ENCODE data around the gene EFNB3.

Gene EFNB3

GRCh38 chr17:7687908-7688807 lies 16.8 kb upstream of the EFNB3 start, which contains the start of gene WRAP53:
Gene WRAP53, plus strand, starts transcription at chr17:7688477. Its CDS starts 172 bp downstream, at chr17:7688649.
- TF ChIP-seq, protein P1, sequence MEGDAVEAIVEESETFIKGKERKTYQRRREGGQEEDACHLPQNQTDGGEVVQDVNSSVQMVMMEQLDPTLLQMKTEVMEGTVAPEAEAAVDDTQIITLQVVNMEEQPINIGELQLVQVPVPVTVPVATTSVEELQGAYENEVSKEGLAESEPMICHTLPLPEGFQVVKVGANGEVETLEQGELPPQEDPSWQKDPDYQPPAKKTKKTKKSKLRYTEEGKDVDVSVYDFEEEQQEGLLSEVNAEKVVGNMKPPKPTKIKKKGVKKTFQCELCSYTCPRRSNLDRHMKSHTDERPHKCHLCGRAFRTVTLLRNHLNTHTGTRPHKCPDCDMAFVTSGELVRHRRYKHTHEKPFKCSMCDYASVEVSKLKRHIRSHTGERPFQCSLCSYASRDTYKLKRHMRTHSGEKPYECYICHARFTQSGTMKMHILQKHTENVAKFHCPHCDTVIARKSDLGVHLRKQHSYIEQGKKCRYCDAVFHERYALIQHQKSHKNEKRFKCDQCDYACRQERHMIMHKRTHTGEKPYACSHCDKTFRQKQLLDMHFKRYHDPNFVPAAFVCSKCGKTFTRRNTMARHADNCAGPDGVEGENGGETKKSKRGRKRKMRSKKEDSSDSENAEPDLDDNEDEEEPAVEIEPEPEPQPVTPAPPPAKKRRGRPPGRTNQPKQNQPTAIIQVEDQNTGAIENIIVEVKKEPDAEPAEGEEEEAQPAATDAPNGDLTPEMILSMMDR (conservative IDR thresholded peaks at IDR 0.05): peak; percentile 93
- H3K27ac ChIP-seq: peak within 1 kb of the TSS; percentile 98

DNA sequence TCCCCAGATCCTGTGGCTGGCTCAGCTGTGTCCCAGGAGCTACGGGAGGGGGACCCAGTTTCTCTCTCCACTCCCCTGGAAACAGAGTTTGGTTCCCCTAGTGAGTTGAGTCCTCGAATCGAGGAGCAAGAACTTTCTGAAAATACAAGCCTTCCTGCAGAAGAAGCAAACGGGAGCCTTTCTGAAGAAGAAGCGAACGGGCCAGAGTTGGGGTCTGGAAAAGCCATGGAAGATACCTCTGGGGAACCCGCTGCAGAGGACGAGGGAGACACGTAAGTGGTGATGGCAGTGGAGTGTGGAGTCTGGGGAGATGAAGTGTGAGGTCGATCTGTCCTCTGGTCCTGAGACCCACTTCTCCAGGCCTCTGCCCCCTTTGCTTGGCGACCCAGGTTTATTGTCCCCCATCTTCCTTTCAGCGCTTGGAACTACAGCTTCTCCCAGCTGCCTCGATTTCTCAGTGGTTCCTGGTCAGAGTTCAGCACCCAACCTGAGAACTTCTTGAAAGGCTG lies 16.1 kb upstream of the EFNB3 start:
- peak overlapping the region; percentile 98 for H3K27ac ChIP-seq
- TF ChIP-seq, protein P1 (conservative IDR thresholded peaks at IDR 0.05): no peak

DNA sequence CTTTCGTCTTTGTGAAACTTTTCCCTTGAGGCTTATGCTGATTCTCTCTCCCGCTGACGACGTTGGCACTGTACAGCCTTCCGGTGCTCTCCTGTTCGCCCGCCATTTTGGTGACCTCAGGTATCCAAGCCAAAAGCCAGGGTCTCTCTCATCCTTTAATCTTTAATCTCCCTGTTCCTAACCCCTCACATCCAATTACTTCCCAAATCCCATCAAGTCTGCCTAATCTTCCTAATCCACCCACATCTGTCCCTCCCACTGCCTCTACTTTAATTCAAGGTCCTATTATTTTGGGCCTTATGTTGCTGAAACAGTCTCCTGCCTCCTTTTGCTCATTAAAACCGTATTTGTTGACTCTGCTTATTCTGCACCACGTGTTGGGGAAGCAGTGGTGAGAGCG lies 9.4 kb upstream of the EFNB3 start:
- no peak overlapping the region for H3K27ac ChIP-seq
- TF ChIP-seq, protein P1 (conservative IDR thresholded peaks at IDR 0.05): no peak

DNA sequence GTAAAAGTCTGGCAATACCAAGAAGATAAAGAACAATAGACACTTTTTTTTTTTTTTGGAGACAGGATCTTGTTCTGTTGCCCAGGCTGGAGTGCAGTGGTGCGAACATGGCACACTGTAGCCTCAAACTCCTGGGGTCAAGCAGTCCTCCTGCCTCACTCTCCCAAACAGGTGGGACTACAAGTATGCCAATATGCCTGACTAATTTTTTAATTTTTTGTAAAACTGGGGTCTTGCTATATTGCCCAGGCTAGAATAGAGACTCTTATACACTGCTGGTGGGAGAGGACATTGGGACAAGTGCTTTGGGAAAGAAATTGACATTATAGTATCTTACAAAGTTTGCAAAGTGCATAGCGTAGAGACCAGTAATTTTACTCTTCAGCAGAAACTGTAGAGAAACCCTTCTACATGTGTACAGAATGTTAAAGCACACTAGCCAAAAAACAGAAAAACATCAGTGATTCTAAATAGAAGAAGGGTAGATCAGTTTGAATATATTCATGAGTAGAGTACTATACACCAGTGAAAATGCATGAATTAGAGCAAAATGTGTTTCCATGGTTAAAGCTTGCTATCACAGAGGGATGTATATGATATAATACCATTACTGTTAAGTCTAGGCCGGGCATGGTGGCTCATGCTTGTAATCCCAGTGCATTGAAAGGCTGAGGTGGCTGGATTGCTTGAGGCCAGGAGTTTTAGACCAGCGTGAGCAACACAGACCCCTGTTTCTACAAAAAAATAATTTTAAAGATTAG lies 7.0 kb upstream of the EFNB3 start:
- TF ChIP-seq, protein P1 (conservative IDR thresholded peaks at IDR 0.05): no peak
- H3K27ac ChIP-seq: no peak overlapping the region

- TF ChIP-seq, protein P1 (conservative IDR thresholded peaks at IDR 0.05): no peak
- no peak overlapping the region for H3K27ac ChIP-seq
Measured at GRCh38 chr17:7700510-7700909, 4.5 kb upstream of the EFNB3 start.

GRCh38 chr17:7701681-7702080 lies 3.3 kb upstream of the EFNB3 start:
- H3K27ac ChIP-seq: no peak overlapping the region
- TF ChIP-seq, protein P1 (conservative IDR thresholded peaks at IDR 0.05): no peak

- TF ChIP-seq, protein P1 (conservative IDR thresholded peaks at IDR 0.05): no peak
- no peak overlapping the region for H3K27ac ChIP-seq
Measured at GRCh38 chr17:7702776-7703175, 2.2 kb upstream of the EFNB3 start.

All from VCaP (cell line).